Mesothelial cell of epicardium (in vitro differentiated cells): ENCODE results near the gene ELK4. TPM values are rescaled to one million over a fixed set of nuclear protein-coding genes. Genes with fewer than 3 reads are reported as not detected.

Experiments used
- DNase-seq, 2 experiments: peaks; one replicate each; pipeline ENCODE4 v3.0.0; 2021; ENCODE audit warnings: low spot score in 2 of 2; ENCODE audit not compliant: unreplicated experiment in 2 of 2
- H3K27ac Mint-ChIP-seq: 2 replicates; pipeline ENCODE4 v1.8.0; 2021; ENCODE audit warnings: mixed read lengths
- H3K27me3 Mint-ChIP-seq: 2 replicates; pipeline ENCODE4 v1.8.0; 2021; ENCODE audit warnings: low read depth, mixed read lengths
- H3K36me3 Mint-ChIP-seq: 2 replicates; pipeline ENCODE4 v1.8.0; 2021; ENCODE audit warnings: mixed read lengths
- H3K4me1 Mint-ChIP-seq: 2 replicates; pipeline ENCODE4 v1.8.0; 2021; ENCODE audit warnings: mixed read lengths
- H3K4me3 Mint-ChIP-seq: 2 replicates; pipeline ENCODE4 v1.8.0; 2021; ENCODE audit warnings: mild to moderate bottlenecking, moderate library complexity, mixed read lengths
- H3K9me3 Mint-ChIP-seq: 2 replicates; pipeline ENCODE4 v1.8.0; 2021; ENCODE audit warnings: mixed read lengths
- CTCF ChIP-seq: fragments of 200-600 bp; sonication (generic); IDR thresholded peaks from one replicate; pipeline ENCODE4 v1.5.0; 2021; ENCODE audit warnings: antibody characterized with exemption; ENCODE audit not compliant: unreplicated experiment
- total RNA-seq: library from RNA; stranded (reverse); gene quantifications from 3 replicates; pipeline ENCODE4 v1.2.1, GENCODE V29; 2021

ELK4 gene
- total RNA-seq, 1 donor from 2014 or later, result 36.8 TPM

GRCh38 chr1:205568469-205569361, 63.1 kb downstream of the ELK4 start:
- H3K36me3 Mint-ChIP-seq, result no peaks in the 10 kb centered on the region
- TF ChIP-seq CTCF, result no peak
- no peaks in the 10 kb centered on the region for H3K9me3 Mint-ChIP-seq
- peak overlapping the region; percentile 53 for H3K4me3 Mint-ChIP-seq
- peaks cover 86% of the 10 kb centered on the region for H3K27me3 Mint-ChIP-seq
- H3K27ac Mint-ChIP-seq, result no peak overlapping the region
- DNase-seq, result no peak
- H3K4me1 Mint-ChIP-seq, result peaks cover 19% of the 10 kb centered on the region

- H3K27ac Mint-ChIP-seq, result no peak overlapping the region
- no peaks in the 10 kb centered on the region for H3K9me3 Mint-ChIP-seq
- peaks cover 19% of the 10 kb centered on the region for H3K4me1 Mint-ChIP-seq
- H3K36me3 Mint-ChIP-seq, result no peaks in the 10 kb centered on the region
- H3K27me3 Mint-ChIP-seq, result peaks cover 89% of the 10 kb centered on the region
- TF ChIP-seq CTCF, result no peak
- peak overlapping the region; percentile 53 for H3K4me3 Mint-ChIP-seq
- DNase-seq, result no peak
Measured at GRCh38 chr1:205568135-205568468, 63.7 kb downstream of the ELK4 start.

- no peak for TF ChIP-seq CTCF
- peaks cover 19% of the 10 kb centered on the region for H3K4me1 Mint-ChIP-seq
- no peaks in the 10 kb centered on the region for H3K9me3 Mint-ChIP-seq
- H3K36me3 Mint-ChIP-seq, result no peaks in the 10 kb centered on the region
- no peak for DNase-seq
- peaks cover 89% of the 10 kb centered on the region for H3K27me3 Mint-ChIP-seq
- no peak overlapping the region for H3K4me3 Mint-ChIP-seq
- no peak overlapping the region for H3K27ac Mint-ChIP-seq
Measured at GRCh38 chr1:205567716-205568115, 64.1 kb downstream of the ELK4 start.

GRCh38 chr1:205565799-205566198, 66.0 kb downstream of the ELK4 start:
- Mint-ChIP-seq H3K27ac (no peak overlapping the region), H3K9me3 (peaks cover 13% of the 10 kb centered on the region), H3K4me3 (no peak overlapping the region), H3K27me3 (peaks cover 78% of the 10 kb centered on the region), H3K36me3 (no peaks in the 10 kb centered on the region), H3K4me1 (peaks cover 19% of the 10 kb centered on the region)
- no peak for DNase-seq
- no peak for TF ChIP-seq CTCF

- peaks cover 29% of the 10 kb centered on the region for H3K9me3 Mint-ChIP-seq
- TF ChIP-seq CTCF, result no peak
- H3K27me3 Mint-ChIP-seq, result peaks cover 69% of the 10 kb centered on the region
- no peaks in the 10 kb centered on the region for H3K36me3 Mint-ChIP-seq
- no peak overlapping the region for H3K27ac Mint-ChIP-seq
- DNase-seq, result no peak
- H3K4me3 Mint-ChIP-seq, result no peak overlapping the region
- H3K4me1 Mint-ChIP-seq, result peaks cover 13% of the 10 kb centered on the region
Measured at GRCh38 chr1:205563927-205564441, 67.8 kb downstream of the ELK4 start.
